KMS-11 (cell line): ENCODE results near the gene TLR4.

Experiments used
- H2AFZ ChIP-seq: fragments of 200-600 bp; sonication (generic); 2 replicates; pipeline ENCODE4 v1.6.1; 2016; ENCODE audit warnings: antibody characterized with exemption, mixed run types, low read depth
- H3K27ac ChIP-seq: fragments of 200-600 bp; sonication (generic); 2 replicates; pipeline ENCODE4 v1.6.1; 2016; ENCODE audit warnings: mild to moderate bottlenecking, mixed run types
- H3K27me3 ChIP-seq: fragments of 200-600 bp; sonication (generic); 2 replicates; pipeline ENCODE4 v1.6.1; 2017; ENCODE audit warnings: mild to moderate bottlenecking, low read depth, mixed run types, moderate library complexity; ENCODE audit not compliant: insufficient read depth
- H3K36me3 ChIP-seq: fragments of 200-600 bp; sonication (generic); 2 replicates; pipeline ENCODE4 v1.6.1; 2017; ENCODE audit warnings: mild to moderate bottlenecking, mixed run types; ENCODE audit not compliant: insufficient read depth
- H3K4me1 ChIP-seq: fragments of 200-600 bp; sonication (generic); 2 replicates; pipeline ENCODE4 v1.6.1; 2016; ENCODE audit warnings: mild to moderate bottlenecking, low read depth, mixed run types; ENCODE audit not compliant: poor library complexity, severe bottlenecking
- H3K4me2 ChIP-seq: fragments of 200-600 bp; sonication (generic); 2 replicates; pipeline ENCODE4 v1.7.0; 2016; ENCODE audit warnings: mild to moderate bottlenecking, mixed run types
- H3K4me3 ChIP-seq: fragments of 200-600 bp; sonication (generic); IDR thresholded peaks from 2 replicates; pipeline ENCODE4 v1.6.1; 2017; ENCODE audit warnings: low read depth, low read length, mixed read lengths; ENCODE audit not compliant: insufficient read depth
- H3K79me2 ChIP-seq: fragments of 200-600 bp; sonication (generic); 2 replicates; pipeline ENCODE4 v1.6.1; 2016; ENCODE audit warnings: low read depth, mixed run types; ENCODE audit not compliant: insufficient read depth
- H3K9ac ChIP-seq: fragments of 200-600 bp; sonication (generic); 2 replicates; pipeline ENCODE4 v1.6.1; 2016; ENCODE audit warnings: mild to moderate bottlenecking, mixed run types
- H4K20me1 ChIP-seq: fragments of 200-600 bp; sonication (generic); 2 replicates; pipeline ENCODE4 v1.6.1; 2016; ENCODE audit warnings: mild to moderate bottlenecking, mixed run types; ENCODE audit not compliant: insufficient read depth
- TF ChIP-seq, protein P1 (sequence below): fragments of 200-600 bp; sonication (generic); conservative IDR thresholded peaks from 2 replicates; pipeline ENCODE4 v1.6.1; 2017; ENCODE audit warnings: low read depth, mild to moderate bottlenecking, antibody characterized with exemption, low read length, moderate library complexity, mixed read lengths

The TLR4 gene

DNA sequence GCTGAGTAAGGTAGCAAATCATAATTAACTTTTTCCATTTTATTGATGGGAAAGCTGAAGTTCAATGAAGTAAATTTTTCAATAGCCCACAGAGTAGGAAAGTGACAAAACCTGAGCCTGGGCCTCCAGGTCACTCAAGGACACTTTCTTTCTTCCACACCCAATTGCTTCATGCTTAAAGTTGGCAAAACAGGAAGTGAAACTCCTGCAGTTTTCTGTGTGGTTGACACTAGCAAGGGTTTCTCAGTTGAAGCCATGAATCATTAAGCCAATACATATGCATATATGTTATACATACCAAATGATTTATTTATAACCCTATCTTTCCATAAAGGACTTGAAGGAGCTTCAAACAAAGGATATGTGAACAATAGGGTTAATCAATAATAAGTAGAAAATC lies 13.9 kb downstream of the TLR4 start:
- no peak overlapping the region for H2AFZ ChIP-seq
- peak overlapping the region; percentile 50; the same call in 1 of the 2 replicates for H3K4me2 ChIP-seq

DNA sequence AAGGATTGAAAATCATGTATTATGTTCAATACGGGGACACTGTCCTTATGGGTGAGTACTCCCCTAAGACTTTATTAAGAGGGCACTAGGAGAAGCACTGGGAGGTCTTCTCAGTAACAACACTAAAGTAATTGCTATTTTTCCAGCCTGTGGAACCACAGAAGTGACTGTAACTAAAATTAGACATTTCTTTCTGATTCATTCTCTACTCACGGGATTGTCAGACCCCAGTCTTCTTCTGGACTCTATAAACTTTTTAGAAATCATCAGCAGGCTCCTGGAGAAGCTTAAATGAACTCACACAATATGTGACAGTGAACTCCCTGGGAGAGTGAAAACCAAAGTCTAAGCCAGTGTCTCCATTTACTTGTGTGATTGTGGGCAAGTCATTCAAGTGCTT lies 14.5 kb downstream of the TLR4 start:
- no peaks in the 10 kb centered on the region for H3K27me3 ChIP-seq
- TF ChIP-seq, protein P1, sequence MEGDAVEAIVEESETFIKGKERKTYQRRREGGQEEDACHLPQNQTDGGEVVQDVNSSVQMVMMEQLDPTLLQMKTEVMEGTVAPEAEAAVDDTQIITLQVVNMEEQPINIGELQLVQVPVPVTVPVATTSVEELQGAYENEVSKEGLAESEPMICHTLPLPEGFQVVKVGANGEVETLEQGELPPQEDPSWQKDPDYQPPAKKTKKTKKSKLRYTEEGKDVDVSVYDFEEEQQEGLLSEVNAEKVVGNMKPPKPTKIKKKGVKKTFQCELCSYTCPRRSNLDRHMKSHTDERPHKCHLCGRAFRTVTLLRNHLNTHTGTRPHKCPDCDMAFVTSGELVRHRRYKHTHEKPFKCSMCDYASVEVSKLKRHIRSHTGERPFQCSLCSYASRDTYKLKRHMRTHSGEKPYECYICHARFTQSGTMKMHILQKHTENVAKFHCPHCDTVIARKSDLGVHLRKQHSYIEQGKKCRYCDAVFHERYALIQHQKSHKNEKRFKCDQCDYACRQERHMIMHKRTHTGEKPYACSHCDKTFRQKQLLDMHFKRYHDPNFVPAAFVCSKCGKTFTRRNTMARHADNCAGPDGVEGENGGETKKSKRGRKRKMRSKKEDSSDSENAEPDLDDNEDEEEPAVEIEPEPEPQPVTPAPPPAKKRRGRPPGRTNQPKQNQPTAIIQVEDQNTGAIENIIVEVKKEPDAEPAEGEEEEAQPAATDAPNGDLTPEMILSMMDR = no peak
- H3K36me3 ChIP-seq = no peaks in the 10 kb centered on the region
- no peaks in the 10 kb centered on the region for H3K79me2 ChIP-seq
- no peak overlapping the region for H3K27ac ChIP-seq
- no peak overlapping the region for H3K9ac ChIP-seq
- peak overlapping the region; percentile 50; the same call in 1 of the 2 replicates for H3K4me2 ChIP-seq
- no peaks in the 10 kb centered on the region for H4K20me1 ChIP-seq
- 0 out of 2 replicates have a peak overlapping the region, but pooled peaks have one; percentile 24 for H2AFZ ChIP-seq
- no peak overlapping the region for H3K4me3 ChIP-seq
- H3K4me1 ChIP-seq = peaks cover 39% of the 10 kb centered on the region

More for the DNA sequence above, 13.9 kb downstream of the TLR4 start:
- TF ChIP-seq, protein P1 = no peak
- Histone ChIP-seq H3K9ac (no peak overlapping the region), H3K79me2 (no peaks in the 10 kb centered on the region), H3K4me3 (no peak overlapping the region), H3K4me1 (peaks cover 39% of the 10 kb centered on the region), H4K20me1 (no peaks in the 10 kb centered on the region), H3K27me3 (no peaks in the 10 kb centered on the region), H3K27ac (no peak overlapping the region), H3K36me3 (no peaks in the 10 kb centered on the region)

DNA sequence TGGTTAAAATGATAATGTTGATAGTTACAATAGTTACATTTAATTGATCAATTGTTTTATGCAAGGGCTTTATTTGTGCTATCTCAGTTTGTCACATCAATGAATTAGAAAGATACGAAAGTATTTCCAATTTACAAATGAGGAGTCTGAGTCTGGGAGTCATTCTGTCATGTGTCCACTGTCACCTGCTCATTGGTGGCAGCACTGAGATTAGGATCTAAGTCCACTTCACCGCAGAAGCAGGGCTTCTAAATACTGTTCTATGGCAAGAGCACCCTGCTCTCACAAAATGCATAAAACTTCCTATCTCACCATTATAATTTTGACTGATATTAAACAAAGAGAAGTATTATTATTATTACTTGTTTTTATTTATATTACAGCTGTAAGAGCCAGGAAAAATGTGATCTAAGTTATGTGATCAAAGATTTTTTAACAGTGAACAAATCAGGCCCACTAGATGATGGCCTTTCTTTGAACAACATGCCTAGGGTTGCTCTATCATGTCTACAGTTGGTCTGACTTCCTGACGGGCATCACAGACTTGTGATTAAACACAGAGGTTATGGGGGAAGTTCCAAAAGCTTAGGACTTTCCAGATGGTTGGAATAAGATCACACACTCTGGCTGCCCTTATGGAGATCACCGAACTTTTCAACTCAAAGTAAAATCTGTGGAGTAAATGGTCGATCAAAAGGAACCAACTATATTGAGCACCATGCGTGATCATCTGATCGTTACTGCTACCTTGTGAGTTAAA lies 15.1 kb downstream of the TLR4 start:
- Histone ChIP-seq H4K20me1 (no peaks in the 10 kb centered on the region), H3K27me3 (no peaks in the 10 kb centered on the region), H3K4me3 (no peak overlapping the region), H3K79me2 (no peaks in the 10 kb centered on the region), H3K36me3 (no peaks in the 10 kb centered on the region), H2AFZ (no peak overlapping the region), H3K4me2 (peak overlapping the region; percentile 50; the same call in 1 of the 2 replicates), H3K27ac (no peak overlapping the region), H3K9ac (no peak overlapping the region), H3K4me1 (peaks cover 39% of the 10 kb centered on the region)
- TF ChIP-seq, protein P1 = no peak

DNA sequence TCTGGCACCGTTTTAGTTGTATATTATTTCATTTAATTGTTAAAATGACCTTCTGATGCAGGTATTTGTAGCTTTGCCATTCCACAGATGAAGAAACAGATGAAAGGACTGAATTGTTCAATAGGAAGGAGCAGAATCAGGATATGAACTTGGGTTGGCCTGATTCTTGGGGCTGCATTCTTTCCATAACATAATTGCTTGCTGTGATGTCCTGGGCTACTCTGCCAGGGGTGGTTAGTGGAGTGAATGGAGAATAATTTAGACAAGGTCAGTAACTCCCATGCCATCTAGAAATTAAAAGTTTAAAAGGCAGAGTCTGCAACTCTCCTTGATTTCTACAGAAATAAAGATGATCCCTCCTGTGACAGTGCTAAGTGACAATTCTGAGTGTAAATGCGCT lies 15.9 kb downstream of the TLR4 start:
- Histone ChIP-seq H3K36me3 (no peaks in the 10 kb centered on the region), H3K4me1 (peaks cover 39% of the 10 kb centered on the region), H2AFZ (no peak overlapping the region), H3K27ac (no peak overlapping the region), H4K20me1 (no peaks in the 10 kb centered on the region), H3K4me2 (no peak overlapping the region), H3K9ac (no peak overlapping the region), H3K27me3 (no peaks in the 10 kb centered on the region), H3K79me2 (no peaks in the 10 kb centered on the region), H3K4me3 (no peak overlapping the region)
- TF ChIP-seq, protein P1 = no peak
